ENCODE results near the gene PEX14. TPM values are rescaled to one million over a fixed set of nuclear protein-coding genes. Genes with fewer than 3 reads are reported as not detected.

The PEX14 gene
- total and polyA plus RNA-seq, 10 of the 15 experiments (the other 5 are each of a cell fraction or from before 2014, with no cell fraction given), result 1.4 to 23.2 (median 12.0) TPM

DNA sequence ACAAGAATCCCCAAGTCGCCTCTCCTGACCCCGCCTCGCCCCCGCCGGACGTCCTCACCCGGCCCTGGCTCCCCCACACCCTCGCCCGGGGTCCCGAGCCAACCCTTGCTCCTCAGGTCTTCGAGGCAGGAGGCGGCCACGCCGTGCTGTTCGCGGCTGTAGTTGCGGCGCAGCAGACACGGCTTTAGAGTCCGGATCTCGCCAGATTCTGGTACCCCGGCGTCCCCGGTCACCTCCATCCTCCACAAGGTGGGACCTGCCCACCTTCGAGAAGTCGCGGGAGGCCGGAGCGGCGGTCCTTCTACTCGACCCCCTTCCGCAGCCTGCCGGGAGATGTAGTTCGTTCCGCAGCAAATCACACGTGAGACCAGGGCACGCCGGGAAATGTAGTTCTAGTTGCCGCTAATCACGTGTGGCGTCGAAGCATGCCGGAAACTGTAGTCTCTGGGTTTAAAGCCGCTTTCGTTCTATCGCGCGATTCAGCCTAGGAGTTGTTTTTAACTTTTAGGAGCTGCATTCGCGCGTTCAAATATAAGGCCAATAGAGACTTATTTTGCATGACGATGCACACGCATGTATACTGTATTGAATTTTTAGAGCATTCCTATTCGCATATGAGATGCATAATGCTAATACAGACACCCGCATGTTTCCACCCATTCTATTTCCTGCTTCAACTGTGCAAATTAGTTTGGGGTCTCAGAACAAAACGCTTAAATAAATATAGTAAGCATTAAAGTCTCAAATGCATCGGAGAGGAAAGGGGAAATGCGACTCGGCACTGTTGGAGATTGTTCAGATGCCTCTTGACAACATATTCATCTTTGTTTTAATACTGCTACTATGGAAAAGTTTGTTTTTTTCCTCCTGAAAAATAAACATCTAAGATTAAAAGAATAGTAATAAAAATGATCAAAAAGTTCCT lies 2.3 kb upstream of the PEX14 start, which contains the start of gene DFFA (continued):
- TF ChIP-seq MTA3 (IDR thresholded peaks at IDR 0.05; ENCODE audit: borderline replicate concordance, low read length) (no peak), WRNIP1 (IDR thresholded peaks at IDR 0.05; ENCODE audit: borderline replicate concordance, low read depth, low read length) (no peak), SMAD1 (IDR thresholded peaks at IDR 0.05; ENCODE audit: low read depth, partially characterized antibody) (no peak), DPF2 (IDR thresholded peaks at IDR 0.05) (no peak), PAX8 (IDR thresholded peaks at IDR 0.05) (no peak), HDAC6 (IDR thresholded peaks at IDR 0.05; ENCODE audit: unreplicated experiment) (no peak), ZSCAN29 (IDR thresholded peaks at IDR 0.05) (no peak), SREBF2 (IDR thresholded peaks at IDR 0.05; ENCODE audit: low read length) (no peak), MYB (IDR thresholded peaks at IDR 0.05; ENCODE audit: borderline replicate concordance, low read depth, low read length) (no peak), STAT3 (IDR thresholded peaks at IDR 0.05; ENCODE audit: low read depth, low read length) (peak; percentile 38; the same call in 1 of the 2 replicates), HCFC1 (IDR thresholded peaks at IDR 0.05; ENCODE audit: low read length) (peak; percentile 100), TAF1 (IDR thresholded peaks at IDR 0.05; ENCODE audit: borderline replicate concordance, low read depth, low read length) (peak; percentile 72; the same call in 1 of the 2 replicates), CBX3 (IDR thresholded peaks at IDR 0.05; ENCODE audit: borderline replicate concordance, low read depth) (no peak), ZBED1 (IDR thresholded peaks at IDR 0.05; ENCODE audit: borderline replicate concordance) (no peak), NFXL1 (IDR thresholded peaks at IDR 0.05; ENCODE audit: borderline replicate concordance) (no peak)
